ENCODE data around the gene MRPL52.
"Not testable (repeated sequence)": the region's sequence is repeated elsewhere in the genome, so short reads cannot be mapped to it uniquely, and the experiment has no call there.

MRPL52 gene

GRCh38 chr14:22813145-22813544 lies 16.5 kb upstream of the MRPL52 start:
- Histone ChIP-seq H3K9ac (ENCODE audit: low read depth, low read length) (no peak overlapping the region), H3K9me3 (ENCODE audit: control insufficient read depth, insufficient read depth, low read length) (no peaks in the 10 kb centered on the region), H3K4me1 (ENCODE audit: control insufficient read depth, insufficient read depth, low read length) (peaks cover 16% of the 10 kb centered on the region), H3K36me3 (ENCODE audit: control insufficient read depth, insufficient read depth, low read length) (no peaks in the 10 kb centered on the region), H3K27me3 (ENCODE audit: control insufficient read depth, insufficient read depth, low read length) (no peaks in the 10 kb centered on the region), H3K4me3 (ENCODE audit: low read depth, low read length) (no peak overlapping the region)

GRCh38 chr14:22814373-22814772 lies 15.3 kb upstream of the MRPL52 start:
- no peaks in the 10 kb centered on the region for H3K36me3 ChIP-seq (ENCODE audit: control insufficient read depth, insufficient read depth, low read length)
- H3K4me3 ChIP-seq (ENCODE audit: low read depth, low read length) = no peak overlapping the region
- H3K27me3 ChIP-seq (ENCODE audit: control insufficient read depth, insufficient read depth, low read length) = no peaks in the 10 kb centered on the region
- H3K4me1 ChIP-seq (ENCODE audit: control insufficient read depth, insufficient read depth, low read length) = peaks cover 19% of the 10 kb centered on the region
- H3K9me3 ChIP-seq (ENCODE audit: control insufficient read depth, insufficient read depth, low read length) = no peaks in the 10 kb centered on the region
- no peak overlapping the region for H3K9ac ChIP-seq (ENCODE audit: low read depth, low read length)

GRCh38 chr14:22814941-22815713 lies 14.6 kb upstream of the MRPL52 start, which contains the start of gene SLC7A7:
TSS of gene SLC7A7 (minus strand) at chr14:22815435. CDS start at chr14:22813398, 2,037 bp downstream.
- Histone ChIP-seq H3K4me1 (ENCODE audit: control insufficient read depth, insufficient read depth, low read length) (peaks cover 23% of the 10 kb centered on the region), H3K27me3 (ENCODE audit: control insufficient read depth, insufficient read depth, low read length) (no peaks in the 10 kb centered on the region), H3K9me3 (ENCODE audit: control insufficient read depth, insufficient read depth, low read length) (no peaks in the 10 kb centered on the region), H3K36me3 (ENCODE audit: control insufficient read depth, insufficient read depth, low read length) (no peaks in the 10 kb centered on the region), H3K4me3 (ENCODE audit: low read depth, low read length) (no peak within 1 kb of the TSS), H3K9ac (ENCODE audit: low read depth, low read length) (peak within 1 kb of the TSS; percentile 26)

- H3K36me3 ChIP-seq (ENCODE audit: control insufficient read depth, insufficient read depth, low read length) = no peaks in the 10 kb centered on the region
- peaks cover 2% of the 10 kb centered on the region for H3K27me3 ChIP-seq (ENCODE audit: control insufficient read depth, insufficient read depth, low read length)
- H3K4me3 ChIP-seq (ENCODE audit: low read depth, low read length) = peak overlapping the region; percentile 38
- no peaks in the 10 kb centered on the region for H3K9me3 ChIP-seq (ENCODE audit: control insufficient read depth, insufficient read depth, low read length)
- peak overlapping the region; percentile 9 for H3K9ac ChIP-seq (ENCODE audit: low read depth, low read length)
- peaks cover 28% of the 10 kb centered on the region for H3K4me1 ChIP-seq (ENCODE audit: control insufficient read depth, insufficient read depth, low read length)
Measured at GRCh38 chr14:22819151-22819988, 10.3 kb upstream of the MRPL52 start.

DNA sequence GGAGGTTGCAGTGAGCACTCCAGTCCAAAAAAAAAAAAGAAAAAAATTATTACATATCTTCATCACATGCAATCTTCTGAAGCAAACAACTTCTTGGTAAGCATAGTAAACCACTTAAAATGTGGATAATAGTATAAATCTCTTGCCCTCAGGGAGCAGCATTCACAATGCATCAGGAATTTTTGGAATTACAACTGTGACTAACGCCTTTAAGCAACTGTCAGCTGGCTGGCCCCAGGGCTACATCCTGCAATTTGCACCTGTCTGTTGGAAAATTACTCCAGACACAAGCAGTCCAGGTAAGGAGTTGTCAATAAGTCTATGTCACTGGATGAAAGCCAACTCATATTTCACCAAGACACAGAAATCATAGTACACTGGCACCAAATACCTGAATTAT lies 9.0 kb upstream of the MRPL52 start:
- H3K27me3 ChIP-seq (ENCODE audit: control insufficient read depth, insufficient read depth, low read length) = peaks cover 2% of the 10 kb centered on the region
- H3K4me3 ChIP-seq (ENCODE audit: low read depth, low read length) = no peak overlapping the region
- H3K9me3 ChIP-seq (ENCODE audit: control insufficient read depth, insufficient read depth, low read length) = no peaks in the 10 kb centered on the region
- H3K36me3 ChIP-seq (ENCODE audit: control insufficient read depth, insufficient read depth, low read length) = no peaks in the 10 kb centered on the region
- peaks cover 21% of the 10 kb centered on the region for H3K4me1 ChIP-seq (ENCODE audit: control insufficient read depth, insufficient read depth, low read length)
- H3K9ac ChIP-seq (ENCODE audit: low read depth, low read length) = no peak overlapping the region

DNA sequence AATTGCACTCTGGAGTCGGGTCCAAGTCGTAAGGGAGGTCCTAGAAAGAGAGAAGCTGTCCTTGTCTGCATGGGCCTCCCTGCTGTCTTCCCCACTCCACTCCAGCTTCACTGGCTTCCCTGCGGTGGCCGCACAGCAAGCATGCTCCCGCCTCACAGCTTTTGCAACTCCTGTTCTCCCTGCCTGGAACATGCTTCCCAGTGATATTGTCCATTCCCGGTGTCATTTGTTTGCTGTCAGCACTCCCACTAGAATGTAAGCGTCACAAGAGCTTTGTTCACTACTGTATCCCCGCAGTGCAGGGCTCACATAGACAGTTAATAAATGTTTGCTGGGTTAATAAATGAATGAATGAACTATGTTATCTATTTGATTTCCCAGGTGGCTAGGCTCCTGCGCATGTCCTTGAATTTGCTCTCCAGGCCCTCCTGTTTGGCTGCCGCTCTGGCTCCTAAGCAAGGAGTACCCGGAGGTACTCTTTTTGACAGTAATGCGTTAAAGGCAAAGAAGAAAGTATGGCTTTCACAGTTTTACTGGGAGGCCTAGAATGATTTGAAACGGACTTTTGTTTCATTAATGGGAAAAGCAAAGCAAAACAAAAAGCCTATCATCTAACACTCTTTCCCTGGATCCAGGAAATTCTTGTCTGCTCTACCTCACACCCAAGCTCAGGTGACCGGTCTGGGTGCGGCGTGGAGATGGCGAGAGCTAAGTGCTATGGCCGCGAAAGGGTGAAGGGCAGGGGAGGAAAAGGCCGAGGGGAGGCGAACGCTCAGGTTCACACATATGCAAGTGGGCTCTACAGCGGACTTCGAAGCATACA lies 8.3 kb upstream of the MRPL52 start:
- no peaks in the 10 kb centered on the region for H3K9me3 ChIP-seq (ENCODE audit: control insufficient read depth, insufficient read depth, low read length)
- H3K27me3 ChIP-seq (ENCODE audit: control insufficient read depth, insufficient read depth, low read length) = peaks cover 2% of the 10 kb centered on the region
- H3K4me3 ChIP-seq (ENCODE audit: low read depth, low read length) = peak overlapping the region; percentile 88
- peaks cover 20% of the 10 kb centered on the region for H3K4me1 ChIP-seq (ENCODE audit: control insufficient read depth, insufficient read depth, low read length)
- H3K36me3 ChIP-seq (ENCODE audit: control insufficient read depth, insufficient read depth, low read length) = no peaks in the 10 kb centered on the region
- no peak overlapping the region for H3K9ac ChIP-seq (ENCODE audit: low read depth, low read length)

GRCh38 chr14:22822016-22822570 lies 7.6 kb upstream of the MRPL52 start:
- Histone ChIP-seq H3K4me3 (ENCODE audit: low read depth, low read length) (peak overlapping the region; percentile 88), H3K9me3 (ENCODE audit: control insufficient read depth, insufficient read depth, low read length) (no peaks in the 10 kb centered on the region), H3K27me3 (ENCODE audit: control insufficient read depth, insufficient read depth, low read length) (peaks cover 2% of the 10 kb centered on the region), H3K36me3 (ENCODE audit: control insufficient read depth, insufficient read depth, low read length) (no peaks in the 10 kb centered on the region), H3K9ac (ENCODE audit: low read depth, low read length) (peak overlapping the region; percentile 93), H3K4me1 (ENCODE audit: control insufficient read depth, insufficient read depth, low read length) (peaks cover 20% of the 10 kb centered on the region)

DNA sequence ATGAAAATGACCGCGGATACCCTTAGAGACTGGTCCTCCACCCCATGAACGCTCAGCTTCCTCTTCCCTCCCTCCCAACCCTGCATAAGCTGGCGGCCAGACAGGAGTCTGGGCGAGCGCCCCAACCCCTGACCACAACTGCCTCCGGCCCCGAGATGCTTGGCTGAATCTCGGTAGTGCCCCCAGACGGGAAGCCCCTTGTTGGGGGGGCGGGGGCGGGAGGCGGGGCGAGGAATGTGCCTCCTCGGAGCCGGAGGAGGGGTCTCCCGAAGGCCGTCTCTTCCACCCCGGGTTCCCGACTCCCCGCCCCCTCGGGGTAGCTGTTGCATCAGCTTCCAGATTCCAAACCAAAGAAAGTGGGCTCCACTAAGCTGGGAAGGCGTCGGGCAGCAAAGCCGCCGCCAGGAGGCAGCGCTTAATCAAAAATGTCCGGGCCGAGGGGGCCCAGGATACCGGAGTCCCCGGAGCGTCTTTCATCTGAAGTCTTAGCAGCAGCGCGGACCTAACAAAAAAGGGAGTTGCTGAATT lies 7.1 kb upstream of the MRPL52 start:
- no peaks in the 10 kb centered on the region for H3K36me3 ChIP-seq (ENCODE audit: control insufficient read depth, insufficient read depth, low read length)
- peak overlapping the region; percentile 88 for H3K4me3 ChIP-seq (ENCODE audit: low read depth, low read length)
- H3K27me3 ChIP-seq (ENCODE audit: control insufficient read depth, insufficient read depth, low read length) = peaks cover 2% of the 10 kb centered on the region
- peak overlapping the region; percentile 93 for H3K9ac ChIP-seq (ENCODE audit: low read depth, low read length)
- H3K4me1 ChIP-seq (ENCODE audit: control insufficient read depth, insufficient read depth, low read length) = peaks cover 20% of the 10 kb centered on the region
- no peaks in the 10 kb centered on the region for H3K9me3 ChIP-seq (ENCODE audit: control insufficient read depth, insufficient read depth, low read length)

GRCh38 chr14:22824711-22825359 lies 4.9 kb upstream of the MRPL52 start:
- no peak overlapping the region for H3K9ac ChIP-seq (ENCODE audit: low read depth, low read length)
- H3K4me3 ChIP-seq (ENCODE audit: low read depth, low read length) = no peak overlapping the region
- H3K27me3 ChIP-seq (ENCODE audit: control insufficient read depth, insufficient read depth, low read length) = peaks cover 2% of the 10 kb centered on the region
- H3K4me1 ChIP-seq (ENCODE audit: control insufficient read depth, insufficient read depth, low read length) = peaks cover 17% of the 10 kb centered on the region
- H3K9me3 ChIP-seq (ENCODE audit: control insufficient read depth, insufficient read depth, low read length) = no peaks in the 10 kb centered on the region
- H3K36me3 ChIP-seq (ENCODE audit: control insufficient read depth, insufficient read depth, low read length) = no peaks in the 10 kb centered on the region

- Histone ChIP-seq H3K36me3 (ENCODE audit: control insufficient read depth, insufficient read depth, low read length) (peaks cover 12% of the 10 kb centered on the region), H3K4me3 (ENCODE audit: low read depth, low read length) (peak overlapping the region; percentile 93)
- H3K4me1 ChIP-seq (ENCODE audit: control insufficient read depth, insufficient read depth, low read length); H3K9me3 ChIP-seq (ENCODE audit: control insufficient read depth, insufficient read depth, low read length); H3K9ac ChIP-seq (ENCODE audit: low read depth, low read length); H3K27me3 ChIP-seq (ENCODE audit: control insufficient read depth, insufficient read depth, low read length): not testable (repeated sequence)
Measured at GRCh38 chr14:22829076-22829660, 519 bp upstream of the MRPL52 start.

Data from iPS-15b (cell line).